ENCODE data around the gene CLEC10A.

CLEC10A gene

DNA sequence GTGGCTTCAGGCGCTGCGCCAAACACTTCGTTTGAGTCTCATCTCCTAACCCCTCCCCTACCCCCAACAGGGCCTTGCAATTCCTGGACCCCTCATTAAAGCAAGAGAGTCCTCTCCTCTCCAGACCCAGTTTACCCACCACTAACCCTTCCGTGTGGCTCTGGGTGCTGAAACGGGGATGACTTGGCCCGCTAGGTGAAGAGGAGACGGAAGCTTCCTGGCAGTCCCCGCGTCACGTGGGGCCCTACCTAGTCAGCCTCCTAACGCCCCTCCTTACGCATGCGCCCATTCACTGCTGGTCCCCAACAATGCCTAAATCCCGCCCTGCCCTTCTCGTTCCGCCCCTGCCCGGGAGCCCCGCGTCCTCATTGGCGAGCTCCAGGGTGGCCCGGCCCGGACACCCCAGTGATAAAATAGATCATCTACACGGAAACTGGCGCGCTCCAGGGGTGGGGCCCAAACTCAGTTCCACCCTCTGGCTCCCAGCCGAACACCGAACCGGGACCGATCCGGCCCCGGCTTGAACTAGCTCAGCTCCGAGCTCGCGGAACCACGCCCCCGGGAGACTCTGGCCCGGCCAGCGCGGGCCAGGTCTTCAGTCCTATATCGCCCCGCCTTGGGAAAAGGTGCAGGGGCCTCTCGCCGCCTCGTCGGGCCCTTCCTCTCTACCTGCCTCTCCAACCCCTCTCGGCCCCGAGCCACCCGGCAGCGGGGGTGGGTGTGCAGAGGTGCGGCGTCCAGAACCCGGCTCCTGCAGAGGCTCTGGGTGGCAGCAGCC, 44.3 kb downstream of the CLEC10A start, which contains the start of gene SLC16A13:
SLC16A13 (plus strand) TSS at position 425 of the 778 bp plus-strand sequence. CDS start 368 bp downstream, outside the sequence.
- DNase-seq = peak; percentile 87 to 95 (median 88)

DNA sequence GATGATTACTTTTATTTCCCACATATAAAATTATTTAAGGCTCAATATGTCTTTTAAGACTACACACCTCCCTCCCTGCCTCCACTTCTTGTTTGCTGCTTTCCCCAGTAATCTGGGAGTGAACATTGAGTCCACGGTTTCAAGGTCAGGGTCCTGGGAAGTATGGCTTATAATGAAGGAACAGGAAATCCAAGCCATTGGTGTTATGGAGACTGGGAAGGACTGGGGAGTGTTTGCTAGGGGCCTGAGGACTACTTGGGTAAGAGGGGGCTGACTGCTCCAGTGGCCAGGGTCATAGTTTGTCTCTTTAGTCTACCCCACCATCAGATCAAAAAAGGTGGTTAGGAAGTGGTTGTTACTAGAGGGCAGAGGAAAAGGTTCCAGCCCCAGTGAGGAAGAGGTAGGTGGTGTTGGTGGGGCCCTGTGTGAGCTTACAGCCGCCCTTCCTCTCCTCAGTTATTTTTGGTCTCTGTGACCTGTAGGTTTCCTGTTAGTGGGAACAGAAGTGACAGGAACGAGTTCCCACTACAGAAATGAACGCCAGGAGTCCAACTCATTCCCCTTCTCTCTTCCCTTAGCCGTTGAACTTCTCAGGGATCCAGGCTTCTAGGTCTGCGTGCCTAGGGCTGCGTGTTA, 45.0 kb downstream of the CLEC10A start:
- peak in 1 of 3 experiments; percentile 11 for DNase-seq

DNA sequence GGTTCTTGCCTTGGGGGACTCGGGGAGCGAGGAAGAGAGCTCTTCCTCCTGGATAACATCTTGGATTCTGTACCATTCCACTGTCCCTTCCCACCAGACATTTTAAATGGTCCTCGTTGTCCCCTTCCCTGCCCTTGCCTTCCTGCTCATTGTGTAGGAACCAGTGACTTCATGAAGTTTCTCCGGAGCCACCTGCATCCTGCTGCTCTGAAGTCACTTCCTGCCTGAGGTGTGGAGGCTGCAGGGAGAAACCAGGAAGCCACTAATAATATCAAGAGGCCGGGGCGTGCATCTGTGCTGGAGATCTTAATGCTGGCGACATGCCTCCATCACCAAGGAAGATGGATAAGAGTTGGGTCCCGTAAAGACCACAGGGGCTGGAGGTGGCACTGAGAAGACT, 50.4 kb downstream of the CLEC10A start:
- DNase-seq = peak in 1 of 3 experiments; percentile 0

DNA sequence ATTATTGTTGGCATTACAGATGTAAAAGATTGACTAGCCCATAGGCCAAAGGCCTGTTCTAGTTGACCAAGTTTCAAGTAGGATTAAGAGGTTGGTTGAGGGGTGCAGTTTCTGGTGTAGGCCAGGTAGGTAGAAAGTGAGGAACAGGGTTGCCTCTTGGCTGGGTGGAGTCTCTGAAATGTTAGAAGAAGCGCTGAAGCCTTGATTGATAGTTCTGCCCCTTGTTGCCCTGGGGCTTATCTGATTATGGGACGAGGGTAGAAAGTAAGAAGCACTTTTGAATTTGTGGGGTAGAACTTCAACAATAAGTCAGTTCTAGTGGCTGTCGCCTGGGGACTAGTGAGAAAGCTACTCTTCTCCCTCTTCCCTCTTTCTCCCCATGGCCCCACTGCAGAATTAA, 51.0 kb downstream of the CLEC10A start:
- no peak for DNase-seq

DNA sequence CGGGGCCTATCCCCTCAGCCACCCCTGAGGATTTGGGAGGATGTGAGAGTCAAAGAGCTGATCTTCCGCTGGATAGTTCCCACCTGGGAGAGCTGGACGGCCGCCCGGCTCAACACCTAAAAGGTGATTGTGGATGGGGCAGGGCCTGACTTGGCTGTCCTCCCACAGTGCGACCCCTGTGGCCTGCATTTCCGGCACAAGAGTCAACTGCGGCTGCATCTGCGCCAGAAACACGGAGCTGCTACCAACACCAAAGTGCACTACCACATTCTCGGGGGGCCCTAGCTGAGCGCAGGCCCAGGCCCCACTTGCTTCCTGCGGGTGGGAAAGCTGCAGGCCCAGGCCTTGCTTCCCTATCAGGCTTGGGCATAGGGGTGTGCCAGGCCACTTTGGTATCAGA, 52.7 kb downstream of the CLEC10A start:
- no peak for DNase-seq

DNA sequence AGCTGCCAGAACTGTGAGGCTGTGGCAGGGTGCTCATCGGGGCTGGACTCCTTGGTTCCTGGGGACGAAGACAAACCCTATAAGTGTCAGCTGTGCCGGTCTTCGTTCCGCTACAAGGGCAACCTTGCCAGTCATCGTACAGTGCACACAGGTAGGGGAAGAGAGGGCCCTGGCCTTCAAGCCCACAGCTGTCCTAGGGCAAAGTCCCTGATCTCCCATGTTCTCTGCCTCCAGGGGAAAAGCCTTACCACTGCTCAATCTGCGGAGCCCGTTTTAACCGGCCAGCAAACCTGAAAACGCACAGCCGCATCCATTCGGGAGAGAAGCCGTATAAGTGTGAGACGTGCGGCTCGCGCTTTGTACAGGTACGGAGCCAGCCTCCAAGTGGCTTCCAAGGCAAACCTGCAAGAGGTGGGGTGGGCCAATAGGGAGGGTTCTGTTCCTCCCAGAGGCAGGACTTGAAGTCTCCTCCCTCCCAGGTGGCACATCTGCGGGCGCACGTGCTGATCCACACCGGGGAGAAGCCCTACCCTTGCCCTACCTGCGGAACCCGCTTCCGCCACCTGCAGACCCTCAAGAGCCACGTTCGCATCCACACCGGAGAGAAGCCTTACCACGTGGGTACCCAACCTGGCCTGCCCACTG, 53.5 kb downstream of the CLEC10A start:
- no peak for DNase-seq

DNA sequence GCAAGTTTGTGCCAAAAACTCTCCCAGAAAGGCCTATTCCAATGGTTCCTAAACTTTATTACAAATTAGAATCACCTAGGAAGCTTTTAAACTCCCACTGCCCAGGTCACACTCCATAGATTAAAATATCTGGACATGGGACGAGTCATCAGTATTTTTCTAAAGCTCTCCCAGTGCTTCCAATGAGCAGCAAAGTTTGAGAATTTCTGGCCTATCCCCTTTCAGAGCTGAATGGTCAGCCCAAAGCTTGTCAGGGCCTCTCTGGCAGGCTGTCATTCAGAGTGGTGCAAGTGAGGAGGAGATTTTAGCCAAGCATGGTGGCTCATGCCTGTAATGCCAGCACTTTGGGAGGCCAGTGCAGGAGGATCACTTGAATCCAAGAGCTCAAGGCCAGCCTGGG, 54.8 kb downstream of the CLEC10A start:
- no peak for DNase-seq

Measured in NCI-H1417 (cell line).